Measurements from ENCODE around the gene CA7. TPM values are rescaled to one million over a fixed set of nuclear protein-coding genes. Genes with fewer than 3 reads are reported as not detected.

The CA7 gene
- total RNA-seq: not detected

DNA sequence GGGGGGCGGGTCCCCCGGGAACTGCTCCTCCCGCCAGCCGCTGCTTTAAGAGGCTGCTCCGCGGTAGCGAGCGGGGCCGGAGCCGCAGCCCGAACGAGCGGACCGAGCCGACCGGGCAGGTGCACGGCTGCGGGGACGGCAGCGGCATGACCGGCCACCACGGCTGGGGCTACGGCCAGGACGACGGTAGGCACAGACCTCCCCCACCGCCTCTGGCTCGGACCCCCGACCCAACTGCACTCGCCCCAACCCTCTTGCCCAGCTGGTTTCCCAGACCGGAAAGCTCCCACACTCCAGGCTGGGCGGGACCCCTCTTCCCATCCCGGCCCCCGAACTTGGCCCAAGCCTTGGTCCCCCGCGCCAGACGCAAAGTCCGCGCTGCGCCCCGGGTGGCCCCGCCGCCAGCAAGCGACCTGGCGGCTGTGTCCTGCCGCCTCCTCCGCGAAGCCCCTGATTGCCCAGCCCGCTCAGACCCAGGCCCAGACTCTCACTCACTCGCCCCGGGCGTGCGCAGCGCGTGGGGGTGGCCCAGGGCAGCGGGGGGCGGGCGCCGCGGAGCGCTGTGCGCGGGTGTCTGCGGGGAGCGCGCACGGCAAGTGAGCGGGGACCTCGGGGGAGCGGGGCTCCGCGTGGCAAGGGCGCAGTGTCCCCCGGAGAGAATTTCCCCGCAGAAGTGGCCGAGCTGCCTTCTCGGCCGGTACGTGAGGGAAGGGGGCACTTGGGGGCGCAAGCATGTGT, at the start of gene CA7:
CA7 (plus strand) TSS at position 73 of the 738 bp plus-strand sequence; CDS start at position 147, 74 bp downstream.
- no peak for DNase-seq

DNA sequence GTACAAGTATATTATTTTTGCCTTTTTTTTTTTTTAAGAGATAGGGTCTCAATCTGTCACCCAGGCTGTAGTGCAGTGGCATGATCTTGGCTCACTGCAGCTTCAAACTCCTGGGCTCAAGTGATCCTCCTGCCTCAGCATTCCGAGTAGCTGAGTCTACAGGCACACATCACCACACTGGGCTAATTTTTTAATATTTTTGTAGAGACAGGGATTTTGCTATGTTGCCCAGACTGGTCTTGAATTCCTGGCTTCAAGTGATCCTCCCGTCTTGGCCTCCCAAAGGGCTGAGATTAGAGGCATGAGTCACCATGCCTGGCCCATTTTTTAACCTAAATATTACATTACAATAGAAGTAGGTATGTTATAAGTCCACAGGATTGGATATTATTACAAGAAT, 46.1 kb upstream of the CA7 start:
- DNase-seq: no peak

DNA sequence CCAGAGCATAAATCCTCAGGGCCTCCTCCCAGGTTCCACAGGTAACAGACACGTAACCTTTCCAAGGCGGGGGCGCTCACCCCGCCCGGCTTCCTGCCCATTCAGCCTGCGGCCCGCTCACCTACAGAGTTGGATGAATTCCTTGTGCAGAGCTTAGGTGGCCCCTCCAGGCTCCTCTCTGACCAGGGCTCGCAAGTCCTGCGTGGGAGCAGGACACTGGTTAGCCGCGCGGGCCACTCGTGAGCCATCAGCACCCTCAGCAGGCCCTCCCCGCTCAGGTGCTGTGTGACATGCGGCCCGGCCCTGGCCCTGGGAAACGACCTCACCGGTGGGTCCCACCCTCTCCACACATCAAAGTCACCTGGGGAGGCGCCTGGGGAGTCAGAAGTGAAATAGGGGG, 43.4 kb upstream of the CA7 start:
- DNase-seq: no peak

DNA sequence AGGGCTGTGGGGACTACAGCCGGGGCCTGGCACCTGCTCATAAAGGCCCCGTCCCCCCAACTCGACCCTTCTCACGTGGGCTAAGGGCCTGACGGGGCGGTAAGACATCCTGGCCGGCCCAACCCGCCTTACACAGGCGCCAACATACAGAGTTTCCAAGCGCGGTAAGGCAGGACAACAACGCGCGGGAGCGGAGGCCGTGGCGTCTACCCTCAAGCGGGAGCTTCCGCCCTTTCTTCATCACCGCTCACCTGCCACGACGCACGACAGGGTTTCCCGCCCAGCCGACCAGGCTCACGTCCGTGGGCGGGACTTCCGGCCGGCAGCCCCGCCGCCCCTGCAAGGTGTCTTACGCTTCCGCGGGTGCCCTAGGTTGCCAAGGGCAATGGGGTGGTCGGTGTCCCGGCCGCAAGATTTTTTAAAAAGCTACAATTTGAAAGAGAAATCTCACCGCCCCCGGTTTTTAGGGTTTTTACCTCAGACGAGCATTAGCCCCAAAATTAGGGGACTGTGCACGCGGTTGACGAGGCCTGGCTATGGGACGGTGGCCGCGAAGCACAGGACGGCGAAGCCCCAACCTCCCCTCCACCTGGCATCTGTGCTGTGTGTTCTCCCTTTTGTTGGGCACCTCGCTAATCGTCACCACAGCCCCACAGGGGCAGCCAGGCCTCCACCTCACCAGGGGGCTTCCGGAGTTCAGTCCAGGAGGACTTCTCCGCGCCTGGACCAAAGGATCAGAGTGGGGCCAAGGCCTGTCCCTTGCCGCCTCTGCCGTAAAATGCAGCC, 42.7 kb upstream of the CA7 start, which contains the start of gene TERB1:
TERB1 (minus strand) TSS at position 265 of the 786 bp plus-strand sequence. CDS start 4,786 bp downstream, outside the sequence.
- DNase-seq: no peak

DNA sequence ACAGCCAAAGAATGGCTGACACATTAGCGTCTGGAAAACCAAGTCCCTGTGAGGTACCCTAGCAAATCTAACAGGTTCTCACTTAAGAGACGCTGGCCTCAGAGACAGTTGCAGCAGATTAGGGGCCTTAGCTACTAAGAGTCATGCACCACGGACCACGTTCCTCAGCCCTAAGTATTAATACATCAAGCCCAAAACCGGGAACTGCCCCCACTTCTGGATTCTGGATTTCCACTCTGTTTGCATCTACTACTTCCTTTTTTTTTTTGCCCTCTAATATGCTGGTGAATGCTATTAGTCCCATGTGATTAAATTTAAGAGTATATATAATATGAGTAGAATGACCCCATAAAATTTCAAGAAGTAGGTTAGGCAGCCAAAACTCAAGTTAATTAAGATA, 42.1 kb upstream of the CA7 start:
- DNase-seq: no peak

DNA sequence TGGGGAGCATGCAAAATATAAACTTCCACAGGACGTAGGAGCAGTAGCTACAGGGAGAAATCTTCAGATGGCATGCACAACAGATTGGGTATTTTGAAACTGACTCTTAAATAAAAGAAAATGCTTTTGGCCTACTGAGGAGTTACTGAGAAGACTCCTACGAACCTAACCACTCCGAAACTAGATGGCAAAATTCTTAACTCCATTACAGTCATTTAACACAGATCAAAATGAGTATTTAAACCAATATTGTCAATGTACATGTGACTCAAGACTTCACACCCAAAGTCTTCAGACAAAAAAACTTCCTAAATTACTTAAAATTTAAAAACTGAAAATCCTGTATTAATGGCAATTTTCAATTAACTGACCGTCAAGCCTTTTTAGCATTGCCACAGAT, 34.4 kb upstream of the CA7 start:
- no peak for DNase-seq

DNA sequence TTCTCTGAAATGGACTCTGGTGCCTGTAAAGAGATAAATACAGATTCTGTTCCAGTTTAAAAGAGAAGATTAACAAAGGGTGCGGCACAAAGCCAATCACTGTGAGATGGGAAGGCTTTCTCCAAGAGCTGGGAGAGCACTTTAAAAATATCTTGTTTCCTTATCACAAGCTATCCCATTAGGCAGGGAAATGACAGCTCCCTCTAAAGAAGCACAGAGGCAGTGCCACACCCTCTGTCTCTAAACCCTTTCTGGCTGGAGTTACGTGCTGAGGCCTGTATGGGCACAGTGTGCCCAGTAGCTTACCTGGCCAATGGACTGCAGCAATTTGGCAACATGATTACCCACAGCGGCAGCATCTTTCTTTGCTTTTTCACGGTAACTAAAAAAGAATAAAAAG, 33.8 kb upstream of the CA7 start:
- no peak for DNase-seq

DNA sequence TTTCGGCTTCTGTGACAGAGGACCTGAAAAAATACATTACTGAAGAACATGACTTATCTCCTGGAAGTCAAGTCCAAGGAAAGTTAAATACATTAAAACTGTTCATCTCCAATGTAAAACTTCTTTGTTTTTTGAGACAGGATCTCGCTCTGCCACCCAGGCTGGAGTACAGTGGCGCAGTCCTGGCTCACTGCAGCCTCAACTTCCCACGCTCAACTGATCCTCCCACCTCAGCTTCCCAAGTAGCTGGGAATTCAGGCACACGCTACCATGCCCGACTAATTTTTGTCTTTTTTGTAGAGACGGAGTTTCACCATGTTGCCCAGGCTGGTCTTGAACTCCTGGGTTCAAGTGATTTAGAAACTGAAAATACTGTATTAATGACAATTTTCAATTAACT, 33.2 kb upstream of the CA7 start:
- no peak for DNase-seq

DNA sequence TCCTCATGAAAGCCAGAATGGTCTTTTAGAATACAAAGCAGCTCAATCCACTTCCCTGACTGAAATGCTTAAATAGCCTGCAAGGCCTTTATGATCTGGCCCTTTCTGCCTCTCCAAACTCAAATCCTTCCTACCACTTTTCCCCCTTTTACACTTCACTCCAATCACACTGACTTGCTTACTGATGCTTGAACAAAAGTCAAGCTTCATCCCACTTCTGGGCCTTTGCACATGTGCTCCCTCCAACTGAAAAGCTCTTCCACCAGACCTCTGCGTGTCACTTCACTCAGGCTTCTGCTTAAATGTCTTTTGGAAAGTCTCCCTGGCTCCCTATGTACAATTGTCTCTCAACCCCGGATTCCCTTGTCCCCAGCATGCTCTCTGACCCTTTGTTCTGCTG, 29.5 kb upstream of the CA7 start:
- DNase-seq: no peak

DNA sequence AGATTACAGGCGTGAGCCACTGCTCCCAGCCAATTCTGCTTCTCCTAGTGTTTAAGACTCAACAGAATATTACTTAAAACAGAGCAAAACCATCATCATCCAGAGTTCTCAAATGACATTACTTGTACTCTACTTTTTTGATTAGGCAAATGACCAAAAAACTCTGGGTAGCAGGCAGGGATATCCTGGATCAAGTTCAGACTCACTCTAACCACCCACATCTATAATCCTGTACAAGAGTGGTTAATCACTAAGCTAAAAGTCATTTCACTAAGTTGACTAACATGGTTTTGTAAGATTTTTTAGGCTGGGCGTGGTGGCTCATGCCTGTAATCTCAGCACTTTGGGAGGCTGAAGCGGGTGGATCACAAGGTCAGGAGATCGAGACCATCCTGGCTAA, 20.2 kb upstream of the CA7 start:
- no peak for DNase-seq

DNA sequence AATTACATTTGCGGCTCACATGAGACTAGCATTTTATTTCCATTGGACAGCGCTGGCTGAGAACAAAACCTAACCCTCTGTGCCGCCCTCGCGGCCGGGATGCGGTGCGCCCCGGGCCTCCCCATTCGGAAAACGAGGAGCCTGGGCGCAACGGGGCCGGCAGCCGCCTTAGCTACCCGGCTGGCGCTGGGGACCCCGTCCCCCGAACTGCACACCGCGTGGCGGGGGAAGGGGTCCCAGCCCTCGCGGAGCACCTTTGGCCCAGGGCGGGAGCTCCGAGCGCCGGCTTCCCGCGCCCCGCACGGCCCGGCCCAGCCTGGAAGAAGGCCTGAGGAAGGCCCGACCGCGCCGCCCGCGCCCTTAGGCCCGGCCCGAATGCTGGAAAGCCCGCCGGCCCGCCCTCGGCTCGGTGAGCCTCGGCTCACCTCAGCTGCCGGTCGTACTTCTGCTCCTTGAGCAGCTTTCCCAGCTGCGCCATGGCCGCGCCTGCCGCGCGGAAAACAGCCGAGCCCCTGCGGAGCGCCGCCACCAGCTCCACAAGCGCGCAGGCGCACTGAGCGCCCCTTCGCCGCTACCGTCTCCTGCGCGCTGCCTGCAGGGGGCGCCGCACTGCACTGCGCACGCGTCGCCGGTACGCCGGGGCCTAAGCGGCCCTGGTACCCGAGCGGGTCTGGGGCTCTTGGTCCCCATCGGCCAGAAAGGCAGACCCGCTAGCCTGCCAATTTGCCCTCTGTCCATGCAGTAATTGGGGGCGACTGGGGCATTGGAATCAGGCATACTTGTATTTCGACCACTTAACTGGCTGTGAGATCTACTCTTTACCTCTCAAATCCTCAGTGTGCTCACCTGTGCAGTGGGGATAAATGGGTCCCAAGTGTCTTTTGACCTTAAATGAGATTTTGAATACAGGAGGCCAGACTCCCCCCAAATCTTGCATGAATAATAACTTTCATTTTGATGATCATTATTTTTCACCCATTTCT, 13.5 kb upstream of the CA7 start, which contains the start of gene NAE1:
NAE1 (minus strand) TSS at position 555 of the 983 bp plus-strand sequence; CDS start at position 478, 77 bp downstream.
- peak; percentile 83 for DNase-seq

DNA sequence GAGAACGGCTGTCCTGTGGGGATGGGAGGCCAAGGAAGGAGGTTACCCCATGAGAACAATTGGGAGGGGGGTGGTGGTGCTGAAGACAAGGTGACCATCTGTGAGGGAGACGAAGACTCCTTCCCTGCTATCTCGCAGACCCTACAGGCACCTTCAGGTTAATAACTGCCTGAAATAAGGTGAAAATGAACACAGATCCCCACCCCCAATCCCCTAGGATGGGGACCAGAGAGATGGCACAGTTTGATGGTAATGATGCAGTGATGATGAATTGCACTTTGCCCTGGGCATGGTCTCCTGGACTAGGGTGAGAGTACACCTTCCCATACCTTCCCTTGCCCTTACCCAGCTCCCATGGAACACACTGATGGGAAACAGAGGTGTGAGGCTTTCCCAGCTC, 12.0 kb upstream of the CA7 start:
- no peak for DNase-seq

DNA sequence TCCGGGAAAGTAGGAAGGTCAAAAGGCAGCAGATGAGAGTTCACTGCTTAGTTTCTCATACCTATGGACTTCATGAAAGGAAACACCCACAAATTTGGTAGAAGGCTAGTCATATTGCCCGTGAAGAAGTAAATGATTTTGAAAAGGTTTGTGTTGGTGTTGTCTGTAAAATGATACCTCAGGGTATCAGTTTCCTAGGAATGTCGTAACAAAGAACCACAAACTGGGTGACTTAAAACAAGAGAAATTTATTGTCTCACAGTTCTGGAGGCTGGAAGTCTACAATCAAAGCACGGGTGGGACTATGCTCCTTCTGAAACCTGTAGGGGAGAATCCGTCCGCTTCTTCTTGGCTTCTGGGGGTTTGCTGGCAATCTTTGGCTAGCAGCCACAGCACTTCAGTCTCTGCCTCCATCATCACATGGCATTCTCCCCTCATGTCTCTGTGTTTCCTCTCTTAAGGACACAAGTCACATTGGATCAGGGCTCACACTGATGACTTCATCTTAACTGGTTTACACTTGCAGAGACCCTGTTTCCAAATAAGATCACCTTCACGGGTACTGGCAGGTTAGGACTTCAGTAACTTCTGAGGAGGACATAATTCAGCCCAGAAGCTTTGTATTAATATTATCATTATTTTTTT, 11.4 kb upstream of the CA7 start:
- no peak for DNase-seq

DNA sequence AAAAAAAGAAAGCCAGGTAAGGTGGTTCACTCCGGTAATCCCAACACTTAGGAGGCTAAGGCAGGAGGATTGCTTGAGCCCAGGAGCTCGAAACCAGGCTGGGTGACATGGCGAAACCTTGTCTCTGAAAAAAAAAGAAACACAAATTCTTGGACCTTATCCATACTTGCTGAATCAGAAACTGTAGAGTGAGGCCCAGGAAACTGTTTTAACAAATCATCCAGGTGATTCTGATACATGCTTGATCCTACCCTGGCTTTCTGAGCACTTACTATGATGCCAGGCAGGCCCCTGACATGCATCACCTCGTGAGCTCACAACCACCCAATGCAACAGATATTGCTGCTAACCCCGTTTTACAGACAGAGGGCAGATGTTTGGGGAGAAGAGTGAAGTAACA, 9.5 kb upstream of the CA7 start:
- no peak for DNase-seq

DNA sequence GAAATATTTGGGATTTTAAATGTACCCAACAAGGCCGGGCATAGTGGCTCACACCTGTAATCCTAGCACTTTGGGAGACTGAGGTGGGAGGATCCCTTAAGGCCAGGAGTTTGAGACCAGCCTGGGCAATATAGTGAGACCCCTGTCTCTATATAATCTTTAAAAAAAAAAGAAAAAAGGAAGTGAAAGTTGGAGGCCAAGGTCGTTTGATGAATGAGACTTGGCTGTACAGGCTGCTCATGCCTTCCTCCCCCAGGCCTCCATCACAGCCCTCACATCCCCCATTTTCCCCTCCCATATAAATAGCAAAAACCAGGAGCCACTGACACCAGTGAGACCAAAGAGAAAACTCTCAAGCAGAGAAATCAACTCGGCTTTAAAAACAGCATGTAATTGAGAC, 3.3 kb upstream of the CA7 start:
- DNase-seq: no peak

DNA sequence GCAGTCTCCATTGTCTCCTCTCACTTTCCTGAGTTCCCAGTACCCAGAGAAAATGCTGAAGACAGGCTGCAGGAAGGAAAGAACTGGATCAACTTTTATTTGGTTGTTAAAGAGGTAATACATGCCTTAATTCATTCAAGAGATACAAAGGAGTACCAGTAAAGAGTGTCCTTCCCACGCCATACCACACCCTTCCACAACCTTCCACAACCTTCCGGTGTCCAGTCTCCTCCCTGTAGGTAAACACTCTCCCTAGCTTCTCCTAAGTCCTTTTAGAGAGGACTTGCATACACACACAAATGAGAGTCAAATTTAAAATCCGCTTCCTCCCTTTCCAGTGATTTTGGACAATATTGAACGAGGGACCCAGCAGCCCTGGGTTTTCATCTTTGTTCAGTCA, 2.8 kb upstream of the CA7 start:
- DNase-seq: no peak

DNA sequence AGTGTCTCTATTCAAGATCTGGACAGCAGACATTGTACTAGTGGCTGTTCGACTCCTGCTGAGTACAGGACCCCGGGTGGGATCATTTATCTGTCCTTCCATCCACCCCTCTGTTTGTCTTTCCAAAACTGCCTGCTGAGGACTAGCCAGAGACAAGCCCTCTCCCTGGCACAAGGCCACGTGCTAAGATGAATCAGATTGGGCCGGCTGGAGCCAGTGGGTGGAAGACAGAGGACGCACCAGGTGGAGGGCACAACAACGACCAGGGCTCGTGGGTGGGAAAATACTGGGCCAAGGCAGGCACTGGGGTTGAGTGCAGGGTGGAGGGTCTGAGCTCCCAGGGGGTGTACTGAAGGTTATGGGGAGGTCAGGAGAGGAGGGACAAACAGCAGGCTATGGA, 1.4 kb upstream of the CA7 start:
- no peak for DNase-seq

DNA sequence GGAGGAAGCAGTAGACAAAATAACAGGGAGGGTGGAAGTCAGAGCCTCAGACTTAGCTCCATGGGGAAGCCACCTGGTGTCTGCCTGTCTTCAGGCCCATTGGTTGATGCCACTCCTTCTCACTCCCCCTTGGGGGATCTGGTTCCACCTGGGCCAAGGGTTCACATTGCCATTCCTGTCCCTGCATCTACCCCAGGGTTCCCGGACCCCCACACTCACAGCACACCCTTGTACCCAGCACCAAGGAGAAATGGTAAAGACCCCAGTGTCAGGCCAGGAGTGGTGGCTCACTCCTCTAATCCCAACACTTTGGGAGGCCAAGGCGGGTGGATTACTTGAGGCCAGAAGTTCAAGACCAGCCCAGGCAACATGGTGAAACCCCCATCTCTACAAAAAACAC, 1.0 kb upstream of the CA7 start:
- no peak for DNase-seq

DNA sequence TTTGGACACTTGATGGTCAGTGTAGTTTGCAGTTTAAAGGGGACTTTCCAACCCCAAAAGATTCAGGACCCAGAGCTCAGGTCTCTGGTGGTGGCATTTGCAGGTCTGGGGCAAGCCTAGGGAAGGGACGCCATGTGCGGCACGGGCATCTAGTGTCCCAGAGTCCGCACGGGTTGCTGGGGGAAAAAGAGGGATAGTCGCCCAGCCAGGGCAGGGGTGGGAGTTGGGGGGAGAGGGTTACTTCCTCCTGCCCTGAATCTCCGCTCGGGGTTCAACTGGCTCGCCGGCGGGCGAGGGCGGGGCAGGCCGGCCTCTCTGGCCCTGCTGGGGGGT, 239 bp upstream of the CA7 start:
- no peak for DNase-seq

DNA sequence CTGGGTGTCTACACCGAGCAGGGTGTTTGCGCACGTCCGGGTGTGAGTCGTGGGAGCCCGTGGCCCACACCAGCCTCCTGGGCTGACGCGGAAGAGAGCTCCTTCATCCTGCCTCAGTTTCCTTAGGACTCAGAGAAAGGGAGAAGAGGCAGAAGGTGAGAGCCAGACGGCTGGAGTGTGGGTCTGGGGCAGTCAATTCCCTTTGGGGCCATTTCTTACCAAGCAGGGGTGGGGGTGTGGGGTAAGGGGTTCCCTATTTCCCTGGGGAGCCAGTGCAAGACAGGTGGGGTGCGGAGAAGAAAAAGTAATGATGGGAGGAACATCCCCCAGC, 831 bp downstream of the CA7 start:
- no peak for DNase-seq

DNA sequence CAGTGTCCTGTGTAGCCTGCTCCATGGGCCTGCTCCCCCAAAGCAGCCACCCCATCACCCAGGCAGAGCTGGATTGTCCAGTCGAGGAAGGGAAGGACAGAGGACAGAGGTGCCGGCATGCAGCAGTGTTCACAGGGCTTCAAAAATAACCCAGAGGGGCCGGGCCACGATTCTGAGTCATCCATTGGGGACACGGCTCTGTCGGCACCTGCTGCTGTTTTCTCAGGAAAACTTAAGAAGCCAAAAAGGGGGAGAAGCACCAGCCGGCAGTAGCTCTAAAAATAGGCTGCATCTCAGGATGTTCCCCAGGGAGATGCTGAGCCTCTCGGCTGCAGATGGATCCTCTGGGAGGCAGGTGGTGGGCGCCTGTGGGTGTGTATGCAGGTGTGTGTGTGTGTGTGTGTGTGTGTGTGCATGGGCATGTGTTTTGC, 1.6 kb downstream of the CA7 start:
- no peak for DNase-seq

DNA sequence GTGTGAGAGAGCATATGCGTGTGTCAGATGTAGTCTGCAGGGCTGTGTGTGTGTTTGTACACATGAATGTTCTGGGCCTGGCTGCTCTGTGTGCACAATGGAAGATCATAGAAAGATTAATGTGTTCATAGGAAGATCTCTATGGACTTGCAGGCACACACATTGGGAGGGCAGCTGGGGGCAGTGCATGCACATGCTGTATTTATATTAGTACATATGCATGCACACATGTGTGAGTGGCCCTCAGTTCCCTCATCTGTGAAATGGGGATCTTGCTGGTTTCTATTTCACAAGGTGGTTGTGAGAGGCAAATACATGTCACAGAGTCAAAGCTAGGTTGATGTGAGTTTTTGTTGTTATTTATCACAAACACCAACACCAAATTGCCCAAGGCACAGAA, 2.1 kb downstream of the CA7 start:
- DNase-seq: no peak

DNA sequence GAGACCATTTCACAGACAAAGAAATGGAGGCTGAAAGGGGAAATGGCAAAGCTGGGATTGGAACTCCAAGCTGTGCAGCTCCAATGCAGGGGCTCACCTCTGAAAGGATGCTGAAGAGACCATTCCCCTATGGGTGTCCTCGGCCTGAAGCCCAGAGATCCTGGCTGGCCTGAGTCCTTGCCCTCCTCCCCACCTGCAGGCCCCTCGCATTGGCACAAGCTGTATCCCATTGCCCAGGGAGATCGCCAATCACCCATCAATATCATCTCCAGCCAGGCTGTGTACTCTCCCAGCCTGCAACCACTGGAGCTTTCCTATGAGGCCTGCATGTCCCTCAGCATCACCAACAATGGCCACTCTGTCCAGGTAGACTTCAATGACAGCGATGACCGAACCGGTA, 2.6 kb downstream of the CA7 start:
- DNase-seq: no peak

All from effector CD4-positive, alpha-beta T cell (primary cell).